NCI-H524 treated with DMSO at 0.1 percent for 48 hours (cell line): Measurements from ENCODE around the gene DPH5.
"Not testable (repeated sequence)": the region's sequence is repeated elsewhere in the genome, so short reads cannot be mapped to it uniquely, and the experiment has no call there.

Experiments used
- DNase-seq: peaks from one replicate; lab custom pipeline; 2025; lab: John Stamatoyannopoulos, UW

DPH5 gene

GRCh38 chr1:101025657-101026429, at the start of gene DPH5:
Gene DPH5 (minus strand): TSS chr1:101025784. CDS start chr1:101025443, 341 bp downstream.
- DNase-seq = peak; percentile 13

- DNase-seq = no peak
Observed at GRCh38 chr1:101073836-101074235, 48.3 kb upstream of the DPH5 start.

- no peak for DNase-seq
Observed at GRCh38 chr1:101071470-101071891, 45.9 kb upstream of the DPH5 start.

- DNase-seq = no peak
Observed at GRCh38 chr1:101069158-101069557, 43.6 kb upstream of the DPH5 start.

- not testable (repeated sequence) for DNase-seq
Observed at GRCh38 chr1:101066937-101067335, 41.4 kb upstream of the DPH5 start.

GRCh38 chr1:101066260-101066936, 40.8 kb upstream of the DPH5 start:
- no peak for DNase-seq

GRCh38 chr1:101065575-101065974, 40.0 kb upstream of the DPH5 start:
- no peak for DNase-seq

GRCh38 chr1:101064697-101065096, 39.1 kb upstream of the DPH5 start:
- DNase-seq = peak; percentile 1

- no peak for DNase-seq
Observed at GRCh38 chr1:101060992-101061391, 35.4 kb upstream of the DPH5 start.

- DNase-seq = no peak
Observed at GRCh38 chr1:101059945-101060542, 34.5 kb upstream of the DPH5 start.

- DNase-seq = no peak
Observed at GRCh38 chr1:101055623-101056022, 30.0 kb upstream of the DPH5 start.

GRCh38 chr1:101051688-101052638, 26.4 kb upstream of the DPH5 start:
- DNase-seq = no peak

- DNase-seq = no peak
Observed at GRCh38 chr1:101050869-101051268, 25.3 kb upstream of the DPH5 start.

- DNase-seq = no peak
Observed at GRCh38 chr1:101044749-101045148, 19.2 kb upstream of the DPH5 start.

- DNase-seq = no peak
Observed at GRCh38 chr1:101044259-101044658, 18.7 kb upstream of the DPH5 start.

- DNase-seq = no peak
Observed at GRCh38 chr1:101043776-101044175, 18.2 kb upstream of the DPH5 start.

- no peak for DNase-seq
Observed at GRCh38 chr1:101041300-101041699, 15.7 kb upstream of the DPH5 start.

- no peak for DNase-seq
Observed at GRCh38 chr1:101040666-101041065, 15.1 kb upstream of the DPH5 start.

GRCh38 chr1:101039245-101039644, 13.7 kb upstream of the DPH5 start:
- no peak for DNase-seq

GRCh38 chr1:101037316-101037715, 11.7 kb upstream of the DPH5 start:
- DNase-seq = no peak

GRCh38 chr1:101033017-101033416, 7.4 kb upstream of the DPH5 start:
- no peak for DNase-seq

GRCh38 chr1:101032129-101032528, 6.5 kb upstream of the DPH5 start:
- DNase-seq = not testable (repeated sequence)
